Mesenchymal stem cell (in vitro differentiated cells and primary cell): Measurements from ENCODE around the gene MCM9.
A peak's percentile ranks its signal among the peaks of the same experiment; 100 is the strongest.

Experiments used
- DNase-seq: peaks from one replicate; pipeline ENCODE4 v3.0.0-alpha.2; 2013
- H2AFZ ChIP-seq: one replicate; pipeline ENCODE4 v1.6.1; 2013; ENCODE audit warnings: low read depth, mild to moderate bottlenecking, control low read depth, inconsistent platforms, low read length, moderate library complexity
- H2AK5ac ChIP-seq: 2 replicates; pipeline ENCODE4 v1.6.1; 2013; ENCODE audit warnings: low read length, moderate library complexity, mild to moderate bottlenecking, inconsistent platforms; ENCODE audit not compliant: severe bottlenecking
- H2BK120ac ChIP-seq: one replicate; pipeline ENCODE4 v1.6.1; 2013; ENCODE audit warnings: low read depth, mild to moderate bottlenecking, inconsistent platforms, low read length, moderate library complexity
- H2BK12ac ChIP-seq, 2 experiments: one replicate each; pipeline ENCODE4 v1.6.1; 2013; ENCODE audit warnings: inconsistent platforms in 2 of 2, low read length in 2 of 2, mild to moderate bottlenecking in 2 of 2, moderate library complexity in 2 of 2, control low read depth in 1 of 2
- H2BK15ac ChIP-seq: one replicate; pipeline ENCODE4 v1.6.1; 2013; ENCODE audit warnings: mild to moderate bottlenecking, low read depth, inconsistent platforms; ENCODE audit not compliant: poor library complexity, severe bottlenecking
- H2BK5ac ChIP-seq: 2 replicates; pipeline ENCODE4 v1.6.1; 2013; ENCODE audit warnings: low read depth, mild to moderate bottlenecking, low read length, control low read depth, inconsistent platforms; ENCODE audit not compliant: poor library complexity, severe bottlenecking
- H3K14ac ChIP-seq, 2 experiments: one replicate each; pipeline ENCODE4 v1.6.1; 2013; ENCODE audit warnings: inconsistent platforms in 2 of 2, low read length in 2 of 2, control low read depth in 1 of 2, mild to moderate bottlenecking in 1 of 2, moderate library complexity in 1 of 2
- H3K18ac ChIP-seq, 2 experiments: one replicate each; pipeline ENCODE4 v1.6.1; 2013; ENCODE audit warnings: inconsistent platforms in 2 of 2, low read length in 2 of 2, control low read depth in 1 of 2, low read depth in 1 of 2, mild to moderate bottlenecking in 1 of 2
- H3K23ac ChIP-seq, 2 experiments: one replicate each; pipeline ENCODE4 v1.6.1; 2013; ENCODE audit warnings: inconsistent platforms in 2 of 2, low read length in 2 of 2, mild to moderate bottlenecking in 2 of 2, moderate library complexity in 2 of 2, control low read depth in 1 of 2
- H3K27ac ChIP-seq: 2 replicates; pipeline ENCODE4 v1.5.1; 2013; ENCODE audit warnings: mild to moderate bottlenecking, moderate library complexity, low read length, control low read depth, inconsistent platforms; ENCODE audit not compliant: poor library complexity, severe bottlenecking
- H3K27me3 ChIP-seq, 2 experiments: 2 replicates each; pipeline versions ENCODE4 v1.6.1 to v1.7.0; 2013; ENCODE audit warnings: low read length in 2 of 2, mild to moderate bottlenecking in 2 of 2, moderate library complexity in 2 of 2, control low read depth in 1 of 2, inconsistent platforms in 1 of 2; ENCODE audit not compliant: control insufficient read depth in 1 of 2, insufficient read depth in 1 of 2
- H3K36me3 ChIP-seq, 2 experiments: 2 replicates each; pipeline versions ENCODE4 v1.6.1 to v1.7.0; 2013; ENCODE audit warnings: low read length in 2 of 2, control low read depth in 1 of 2, inconsistent platforms in 1 of 2, low read depth in 1 of 2, mild to moderate bottlenecking in 1 of 2; ENCODE audit not compliant: insufficient read depth in 2 of 2, control insufficient read depth in 1 of 2
- H3K4ac ChIP-seq, 2 experiments: one replicate each; pipeline ENCODE4 v1.6.1; 2013; ENCODE audit warnings: inconsistent platforms in 2 of 2, low read length in 2 of 2, mild to moderate bottlenecking in 2 of 2, moderate library complexity in 2 of 2, control low read depth in 1 of 2, low read depth in 1 of 2
- H3K4me1 ChIP-seq: 2 replicates; pipeline ENCODE4 v1.6.1; 2013; ENCODE audit warnings: low read depth, low read length, control low read depth; ENCODE audit not compliant: control insufficient read depth, insufficient read depth
- H3K4me2 ChIP-seq: 2 replicates; pipeline ENCODE4 v1.6.1; 2013; ENCODE audit warnings: low read length, mild to moderate bottlenecking, inconsistent platforms; ENCODE audit not compliant: poor library complexity, severe bottlenecking
- H3K4me3 ChIP-seq, 2 experiments: 2 replicates each; pipeline versions ENCODE4 v1.5.1 to v1.7.0; 2013; ENCODE audit warnings: low read length in 2 of 2, mild to moderate bottlenecking in 2 of 2, control low read depth in 1 of 2, low read depth in 1 of 2; ENCODE audit not compliant: insufficient read depth in 1 of 2
- H3K79me1 ChIP-seq: replicated peaks from 2 replicates; pipeline ENCODE4 v1.6.1; 2013; ENCODE audit warnings: mild to moderate bottlenecking, control low read depth, low read length, inconsistent platforms; ENCODE audit not compliant: poor library complexity, severe bottlenecking
- H3K9ac ChIP-seq: 2 replicates; pipeline ENCODE4 v1.7.0; 2013; ENCODE audit warnings: mild to moderate bottlenecking, low read length, moderate library complexity
- H3K9me3 ChIP-seq: 2 replicates; pipeline ENCODE4 v1.7.0; 2013; ENCODE audit warnings: mild to moderate bottlenecking, low read length; ENCODE audit not compliant: control insufficient read depth
- H4K8ac ChIP-seq: one replicate; pipeline ENCODE4 v1.6.1; 2013; ENCODE audit warnings: inconsistent platforms, mild to moderate bottlenecking, low read length, moderate library complexity
- H4K91ac ChIP-seq: one replicate; pipeline ENCODE4 v1.6.1; 2013; ENCODE audit warnings: mild to moderate bottlenecking, low read length, inconsistent platforms
- WGBS: methylation state at CpG from one replicate; pipeline ENCODE4 v1.1.7; 2013; ENCODE audit warnings: mixed read lengths; 5-methylcytosine and 5-hydroxymethylcytosine counted together

The MCM9 gene

GRCh38 chr6:118968416-118968815, 33.5 kb upstream of the MCM9 start:
- Histone ChIP-seq H3K4ac (no peak overlapping the region), H2BK12ac (no peak overlapping the region), H4K91ac (no peak overlapping the region), H3K14ac (no peak overlapping the region), H3K23ac (no peak overlapping the region), H2BK15ac (no peak overlapping the region), H3K79me1 (no peaks in the 10 kb centered on the region), H3K27ac (no peak overlapping the region), H3K27me3 (no peaks in the 10 kb centered on the region), H3K9ac (no peak overlapping the region), H2BK5ac (no peak overlapping the region), H3K4me1 (no peaks in the 10 kb centered on the region), H2AK5ac (no peak overlapping the region), H3K9me3 (no peaks in the 10 kb centered on the region), H3K36me3 (no peaks in the 10 kb centered on the region), H3K4me3 (no peak overlapping the region), H2BK120ac (no peak overlapping the region), H3K18ac (no peak overlapping the region), H4K8ac (no peak overlapping the region), H3K4me2 (no peak overlapping the region), H2AFZ (no peak overlapping the region)
- no CpG with 5 or more reads among the region's 2 CpGs for WGBS
- peak; percentile 28 for DNase-seq

GRCh38 chr6:118967239-118967638, 32.3 kb upstream of the MCM9 start:
- Histone ChIP-seq H2AK5ac (no peak overlapping the region), H3K9ac (no peak overlapping the region), H3K14ac (no peak overlapping the region), H3K36me3 (no peaks in the 10 kb centered on the region), H2BK5ac (no peak overlapping the region), H3K4ac (no peak overlapping the region), H3K27me3 (no peaks in the 10 kb centered on the region), H3K79me1 (no peaks in the 10 kb centered on the region), H2AFZ (no peak overlapping the region), H3K23ac (no peak overlapping the region), H2BK120ac (no peak overlapping the region), H2BK15ac (no peak overlapping the region), H3K4me1 (no peaks in the 10 kb centered on the region), H4K8ac (no peak overlapping the region), H3K4me2 (no peak overlapping the region), H3K4me3 (no peak overlapping the region), H2BK12ac (no peak overlapping the region), H3K9me3 (no peaks in the 10 kb centered on the region), H4K91ac (no peak overlapping the region), H3K18ac (no peak overlapping the region), H3K27ac (no peak overlapping the region)
- no peak for DNase-seq
- WGBS: 73% methylated on average over 1 of the region's 2 CpGs

- Histone ChIP-seq H4K8ac (no peak overlapping the region), H2BK15ac (no peak overlapping the region), H2AK5ac (no peak overlapping the region), H3K27me3 (no peaks in the 10 kb centered on the region), H2AFZ (no peak overlapping the region), H4K91ac (no peak overlapping the region), H3K4me2 (no peak overlapping the region), H3K9ac (no peak overlapping the region), H3K4ac (no peak overlapping the region), H3K4me1 (no peaks in the 10 kb centered on the region), H3K79me1 (no peaks in the 10 kb centered on the region), H3K4me3 (no peak overlapping the region), H3K23ac (no peak overlapping the region), H2BK5ac (no peak overlapping the region), H2BK120ac (no peak overlapping the region), H3K18ac (no peak overlapping the region), H3K27ac (no peak overlapping the region), H3K36me3 (no peaks in the 10 kb centered on the region), H3K9me3 (no peaks in the 10 kb centered on the region), H2BK12ac (no peak overlapping the region), H3K14ac (no peak overlapping the region)
- DNase-seq: no peak
- WGBS: 90% methylated on average over 2 of the region's 2 CpGs
Observed at GRCh38 chr6:118965843-118966370, 30.9 kb upstream of the MCM9 start.

GRCh38 chr6:118965371-118965770, 30.4 kb upstream of the MCM9 start:
- no peaks in the 10 kb centered on the region for H3K36me3 ChIP-seq

More at GRCh38 chr6:118965371-118965770, 30.4 kb upstream of the MCM9 start:
- Histone ChIP-seq H3K4me1 (no peaks in the 10 kb centered on the region), H2BK12ac (no peak overlapping the region), H3K27ac (no peak overlapping the region), H4K8ac (no peak overlapping the region), H3K4ac (no peak overlapping the region), H3K9me3 (no peaks in the 10 kb centered on the region), H2AFZ (no peak overlapping the region), H3K4me3 (no peak overlapping the region), H3K9ac (no peak overlapping the region), H3K27me3 (no peaks in the 10 kb centered on the region), H3K23ac (no peak overlapping the region), H2AK5ac (no peak overlapping the region), H2BK120ac (no peak overlapping the region), H3K18ac (no peak overlapping the region), H3K14ac (no peak overlapping the region), H3K79me1 (no peaks in the 10 kb centered on the region), H3K4me2 (no peak overlapping the region), H4K91ac (no peak overlapping the region), H2BK5ac (no peak overlapping the region), H2BK15ac (no peak overlapping the region)
- WGBS: no CpG with 5 or more reads among the region's 3 CpGs
- no peak for DNase-seq
